HepG2 (cell line): ENCODE data around the gene KPNB1. TPM values are rescaled to one million over a fixed set of nuclear protein-coding genes. Genes with fewer than 3 reads are reported as not detected.

ENCODE experiments used
- ATAC-seq: fragments of 200-7000 bp; cut with Tn5 transposase; 3 replicates; pipeline ENCODE4 v1.9.1; 2020; ENCODE audit warnings: mild to moderate bottlenecking, moderate library complexity
- BruUV-seq: library from RNA; stranded (reverse); fragments of 400-500 nt; replicated peaks from 2 replicates; lab custom pipeline; 2021; lab: Mats Ljungman, UMichigan
- CTCF ChIA-PET: fragments of 300-600 bp; formaldehyde crosslinking; extraction: SDS; loops from one replicate; lab custom pipeline; 2021; ENCODE audit warnings: low total read pairs, inconsistent platforms, low intra/inter-chr PET ratio; lab: Yijun Ruan, JAX
- POLR2A ChIA-PET: fragments of 350-600 bp; sonication (Branson Sonifier 250); formaldehyde crosslinking; loops from one replicate; lab custom pipeline; 2020; ENCODE audit warnings: antibody characterized with exemption, inconsistent platforms; lab: Yijun Ruan, JAX
- DNase-seq: peaks from one replicate; pipeline ENCODE4 v3.0.0-alpha.2; 2015; ENCODE audit warnings: low spot score
- FAIRE-seq: peaks from 3 replicates; lab custom pipeline; 2011; peaks lifted over from hg19 to GRCh38; lab: Jason Lieb, UNC
- H2AFZ ChIP-seq: one replicate; pipeline ENCODE4 v1.6.1; 2011; ENCODE audit warnings: low read length, inconsistent platforms
- H3K27ac ChIP-seq: fragments of 300-600 bp; 3 replicates; pipeline ENCODE4 v1.8.0; 2011; ENCODE audit warnings: mixed run types, mild to moderate bottlenecking, mixed read lengths, low read length, inconsistent platforms; ENCODE audit not compliant: insufficient read depth; ENCODE audit errors: extremely low read length
- H3K27me3 ChIP-seq, 2 experiments: fragments of 200-600 bp in 1 of 2; 2 replicates in 1 of 2; 3 replicates in 1 of 2; pipeline versions ENCODE4 v1.6.0 to v1.8.0; 2011; ENCODE audit warnings: low read length in 2 of 2, mild to moderate bottlenecking in 2 of 2, moderate library complexity in 2 of 2, inconsistent platforms in 1 of 2; ENCODE audit not compliant: insufficient read depth in 2 of 2, control insufficient read depth in 1 of 2
- H3K36me3 ChIP-seq, 2 experiments: fragments of 200-600 bp in 1 of 2; replicated peaks in 1 of 2; 2 replicates in 1 of 2; 3 replicates in 1 of 2; pipeline versions ENCODE4 v1.5.1 to v1.8.0; 2011; ENCODE audit warnings: low read length in 2 of 2, inconsistent platforms in 1 of 2; ENCODE audit not compliant: insufficient read depth in 2 of 2, control insufficient read depth in 1 of 2
- H3K4me1 ChIP-seq: 2 replicates; pipeline ENCODE4 v1.5.1; 2012; ENCODE audit warnings: low read length, inconsistent platforms; ENCODE audit not compliant: insufficient read depth
- H3K4me2 ChIP-seq: 2 replicates; pipeline ENCODE4 v1.6.0; 2011; ENCODE audit warnings: low read depth, low read length, inconsistent platforms
- H3K4me3 ChIP-seq, 3 experiments: fragments of 200-600 bp in 1 of 3; sonication (generic), shearing (Covaris generic) in 1 of 3; replicated peaks in 1 of 3; 2 replicates each; pipeline ENCODE4 v1.5.1; 2011 to 2016; ENCODE audit warnings: low read length in 3 of 3, inconsistent platforms in 2 of 3, low read depth in 2 of 3, mild to moderate bottlenecking in 2 of 3, control low read depth in 1 of 3, mixed read lengths in 1 of 3; ENCODE audit not compliant: insufficient read depth in 1 of 3
- H3K79me2 ChIP-seq: one replicate; pipeline ENCODE4 v1.6.1; 2011; ENCODE audit warnings: low read length, inconsistent platforms; ENCODE audit not compliant: insufficient read depth
- H3K9ac ChIP-seq: 2 replicates; pipeline ENCODE4 v1.6.0; 2011; ENCODE audit warnings: mild to moderate bottlenecking, low read depth, low read length, inconsistent platforms; ENCODE audit not compliant: insufficient read depth
- H3K9me3 ChIP-seq: 2 replicates; pipeline ENCODE4 v1.5.1; 2012; ENCODE audit warnings: mild to moderate bottlenecking, low read length
- H4K20me1 ChIP-seq: 2 replicates; pipeline ENCODE4 v1.6.0; 2011; ENCODE audit warnings: inconsistent platforms, mild to moderate bottlenecking, low read length, moderate library complexity; ENCODE audit not compliant: insufficient read depth
- CAMTA2 ChIP-seq: sonication (generic); formaldehyde crosslinking; IDR thresholded peaks from 2 replicates; pipeline ENCODE4 v1.4.0; 2020; ENCODE audit warnings: mild to moderate bottlenecking, missing genetic modification reagents, borderline replicate concordance
- FOXJ3 ChIP-seq: sonication (generic); formaldehyde crosslinking; IDR thresholded peaks from 2 replicates; pipeline ENCODE4 v1.4.0; 2020; ENCODE audit warnings: missing genetic modification reagents, mild to moderate bottlenecking, borderline replicate concordance
- KDM2A ChIP-seq: sonication (generic); formaldehyde crosslinking; IDR thresholded peaks from 2 replicates; pipeline ENCODE4 v1.4.0; 2020; ENCODE audit warnings: low read depth, missing genetic modification reagents, borderline replicate concordance
- MTA1 ChIP-seq: sonication (generic); formaldehyde crosslinking; IDR thresholded peaks from 2 replicates; pipeline ENCODE4 v1.4.0; 2020; ENCODE audit warnings: missing genetic modification reagents, mild to moderate bottlenecking, borderline replicate concordance
- NFIC ChIP-seq: IDR thresholded peaks from 2 replicates; pipeline ENCODE4 v1.6.1; 2012; ENCODE audit warnings: mild to moderate bottlenecking, low read length, inconsistent platforms
- PRPF4 ChIP-seq: fragments of 200-400 bp; formaldehyde crosslinking; IDR thresholded peaks from 2 replicates; pipeline ENCODE4 v1.6.1; 2016; ENCODE audit warnings: low read length, low read depth; ENCODE audit not compliant: poor library complexity, severe bottlenecking
- RARG ChIP-seq: sonication (generic); formaldehyde crosslinking; IDR thresholded peaks from 2 replicates; pipeline ENCODE4 v1.4.0; 2020; ENCODE audit warnings: low read depth, mild to moderate bottlenecking, missing genetic modification reagents
- ZBTB14 ChIP-seq: sonication (generic); formaldehyde crosslinking; IDR thresholded peaks from 2 replicates; pipeline ENCODE4 v1.4.0; 2020; ENCODE audit warnings: missing genetic modification reagents
- ZNF513 ChIP-seq: sonication (generic); formaldehyde crosslinking; conservative IDR thresholded peaks from 2 replicates; pipeline ENCODE4 v1.5.0; 2020; ENCODE audit warnings: missing genetic modification reagents
- ZNF766 ChIP-seq: sonication (generic); formaldehyde crosslinking; IDR thresholded peaks from 2 replicates; pipeline ENCODE4 v1.5.0; 2020; ENCODE audit warnings: missing genetic modification reagents, borderline replicate concordance
- whole genome bisulfite sequencing: methylation state at CpG from one replicate; pipeline ENCODE4 v1.1.6; 2017; ENCODE audit warnings: low lambda C conversion rate; 5-methylcytosine and 5-hydroxymethylcytosine counted together
- in situ Hi-C: cut with HindIII; loops from 2 replicates; pipeline ENCODE4 v1.10.0; 2017; ENCODE audit warnings: low pct_unique_long_range_greater_than_20kb; ENCODE audit not compliant: extremely low pct_ligation_motif_present
- intact Hi-C: fragments of 100-400 bp; cut with micrococcal nuclease; formaldehyde crosslinking; loops from one replicate; pipeline ENCODE4 v1.10.0; 2022; ENCODE audit not compliant: unreplicated experiment
- polyA plus RNA-seq, 8 experiments: library from polyadenylated mRNA; depleted of rRNA in 3 of 8; stranded (reverse) in 7 of 8; unstranded in 1 of 8; fragments of >200 nt; fragmentation: Illumina TruSeq in 4 of 8; extraction: Trizol in 4 of 8; gene quantifications; 2 replicates each; pipeline versions ENCODE4 v1.2.1 to v1.2.3, GENCODE V29; 2011 to 2016; ENCODE audit warnings: low read depth in 4 of 8, missing spikeins in 1 of 8, mixed read lengths in 1 of 8; ENCODE audit not compliant: insufficient read depth in 1 of 8
- total RNA-seq, 5 experiments: library from RNA; depleted of rRNA; stranded (reverse); fragments of >200 nt; fragmentation: Illumina TruSeq; extraction: Trizol; gene quantifications; 2 replicates each; pipeline ENCODE4 v1.2.3, GENCODE V29; 2016; ENCODE audit warnings: low read depth in 1 of 5

KPNB1 gene
- total and polyA plus RNA-seq, 2 of the 13 experiments (the other 11 are each of a cell fraction or from before 2014, with no cell fraction given), result 164 to 424 TPM

GRCh38 chr17:47644324-47644723 is 5.4 kb upstream of the KPNB1 start:
- Histone ChIP-seq H3K36me3 (no peaks in the 10 kb centered on the region), H3K4me1 (peaks cover 19% of the 10 kb centered on the region), H3K9ac (no peak overlapping the region), H3K27ac (no peak overlapping the region), H3K4me3 (no peak overlapping the region), H4K20me1 (no peaks in the 10 kb centered on the region), H3K4me2 (no peak overlapping the region), H2AFZ (no peak overlapping the region), H3K27me3 (no peaks in the 10 kb centered on the region; a peak in 1 of 5 replicates), H3K79me2 (peaks cover 5% of the 10 kb centered on the region), H3K9me3 (no peaks in the 10 kb centered on the region)
- TF ChIP-seq ZBTB14 (no peak), MTA1 (CRISPR knock-in tag) (no peak), ZNF513 (CRISPR knock-in tag) (no peak), KDM2A (CRISPR knock-in tag) (no peak), RARG (no peak), NFIC (no peak), CAMTA2 (CRISPR knock-in tag) (no peak), FOXJ3 (no peak), PRPF4 (no peak), ZNF766 (CRISPR knock-in tag) (no peak)
- ChIA-PET POLR2A (no interaction called here), CTCF (no interaction called here)
- DNase-seq, result no peak
- BruUV-seq, result no TSS peak
- intact Hi-C loops, result no loop called here
- 77% methylated on average over 5 of the region's 5 CpGs for WGBS
- in situ Hi-C loops, result no loop called here
- FAIRE-seq, result no peak
- ATAC-seq, result no peak
